GM18907 (cell line): Measurements from ENCODE around the gene RAB11FIP4.

Source experiments
- ATAC-seq: cut with Tn5 transposase; IDR thresholded peaks from one replicate; pipeline ENCODE4 v1.9.1; 2021; ENCODE audit warnings: mild to moderate bottlenecking, moderate library complexity; ENCODE audit not compliant: unreplicated experiment

RAB11FIP4 gene

GRCh38 chr17:31522284-31522931 lies 130.9 kb downstream of the RAB11FIP4 start:
- ATAC-seq = no peak

- ATAC-seq = no peak
These were observed 131.6 kb downstream of the RAB11FIP4 start for GRCh38 chr17:31522987-31523495.

GRCh38 chr17:31523862-31524730 lies 132.6 kb downstream of the RAB11FIP4 start:
- no peak for ATAC-seq

- ATAC-seq = no peak
These were observed 133.7 kb downstream of the RAB11FIP4 start for GRCh38 chr17:31524926-31525800.

- ATAC-seq = no peak
These were observed 134.5 kb downstream of the RAB11FIP4 start for GRCh38 chr17:31525801-31526549.

GRCh38 chr17:31527606-31528005 lies 136.1 kb downstream of the RAB11FIP4 start:
- ATAC-seq = no peak

- ATAC-seq = no peak
These were observed 136.9 kb downstream of the RAB11FIP4 start for GRCh38 chr17:31528291-31528874.

GRCh38 chr17:31529841-31530251 lies 138.4 kb downstream of the RAB11FIP4 start:
- ATAC-seq = no peak

- no peak for ATAC-seq
These were observed 139.0 kb downstream of the RAB11FIP4 start for GRCh38 chr17:31530391-31530985.

- ATAC-seq = no peak
These were observed 140.0 kb downstream of the RAB11FIP4 start for GRCh38 chr17:31531336-31531980.

- no peak for ATAC-seq
These were observed 140.6 kb downstream of the RAB11FIP4 start for GRCh38 chr17:31532081-31532480.

GRCh38 chr17:31532526-31532925 lies 141.1 kb downstream of the RAB11FIP4 start:
- no peak for ATAC-seq

GRCh38 chr17:31533546-31534155 lies 142.2 kb downstream of the RAB11FIP4 start:
- no peak for ATAC-seq

- no peak for ATAC-seq
These were observed 142.9 kb downstream of the RAB11FIP4 start for GRCh38 chr17:31534223-31534888.

GRCh38 chr17:31535581-31535981 lies 144.1 kb downstream of the RAB11FIP4 start:
- ATAC-seq = peak; percentile 80

- ATAC-seq = no peak
These were observed 145.0 kb downstream of the RAB11FIP4 start for GRCh38 chr17:31536451-31536850.

- ATAC-seq = peak; percentile 12
These were observed 146.1 kb downstream of the RAB11FIP4 start for GRCh38 chr17:31537565-31538011.
